Uterus (tissue), 4 donors: ENCODE data around the gene STAT4. TPM values are rescaled to one million over a fixed set of nuclear protein-coding genes. Genes with fewer than 3 reads are reported as not detected.
A peak's percentile ranks its signal among the peaks of the same experiment; 100 is the strongest.

Experiments
- DNase-seq, 2 donors: peaks; one replicate each; pipeline ENCODE4 v3.0.0-alpha.2; 2019 to 2020
- H3K27ac ChIP-seq, 2 donors: fragments of 200-600 bp; sonication (generic); 1 replicate in 1 of 2; 2 replicates in 1 of 2; pipeline ENCODE4 v1.5.1; 2016 to 2018
- H3K27me3 ChIP-seq, 2 donors: fragments of 200-600 bp; sonication (generic); one replicate each; pipeline ENCODE4 v1.5.1; 2018 to 2019; ENCODE audit warnings: control low read depth in 1 of 2
- H3K36me3 ChIP-seq, 2 donors: fragments of 200-600 bp; sonication (generic); one replicate each; pipeline ENCODE4 v1.5.1; 2019; ENCODE audit warnings: control low read depth in 1 of 2
- H3K4me1 ChIP-seq, 2 donors: fragments of 200-600 bp; sonication (generic); one replicate each; pipeline ENCODE4 v1.5.1; 2018 to 2019; ENCODE audit warnings: control low read depth in 1 of 2
- H3K4me3 ChIP-seq, 2 donors: fragments of 200-600 bp; sonication (generic); 1 replicate in 1 of 2; 2 replicates in 1 of 2; pipeline ENCODE4 v1.5.1; 2018 to 2019; ENCODE audit warnings: mild to moderate bottlenecking in 1 of 2
- H3K9me3 ChIP-seq, 2 donors: fragments of 200-600 bp; sonication (generic); one replicate each; pipeline ENCODE4 v1.5.1; 2019; ENCODE audit warnings: control low read depth in 1 of 2
- POLR2A ChIP-seq, 2 donors: fragments of 450-650 bp; IDR thresholded peaks; one replicate each; pipeline ENCODE4 v1.6.1; 2016; ENCODE audit warnings: antibody characterized with exemption in 2 of 2, mild to moderate bottlenecking in 1 of 2, moderate library complexity in 1 of 2
- intact Hi-C: fragments of 100-400 bp; cut with DNase I; formaldehyde crosslinking; loops from one replicate; pipeline ENCODE4 v1.15.1; 2023; ENCODE audit warnings: low total_unique reads
- total RNA-seq, 4 donors: library from RNA; depleted of rRNA in 3 of 4; stranded (reverse); fragments of >200 nt in 3 of 4; gene quantifications; one replicate each; pipeline versions ENCODE4 v1.1.0 to v1.2.4, GENCODE V29; 2014 to 2023
- TF ChIP-seq, protein P1 (sequence below), 4 experiments: fragments of 200-600 bp in 2 of 4; fragments of 450-650 bp in 2 of 4; sonication (generic) in 2 of 4; IDR thresholded peaks; one replicate each; pipeline ENCODE4 v1.5.1; 2016 to 2019; ENCODE audit warnings: antibody characterized with exemption in 4 of 4, mild to moderate bottlenecking in 2 of 4, moderate library complexity in 1 of 4
- donor health status: DM: yes; HTN: yes; CAD: no.

STAT4 gene
- total RNA-seq, 4 donors from 2014 or later, result 0.51 to 4.8 (median 2.3) TPM; not detected in 1

GRCh38 chr2:191012346-191012745 is 138.4 kb downstream of the STAT4 start:
- Histone ChIP-seq H3K4me3 (peak overlapping the region in 1 of 2 donors; percentile 92), H3K36me3 (no peaks in the 10 kb centered on the region), H3K4me1 (peaks cover 0 to 3% of the 10 kb centered on the region in 2 donors), H3K27ac (no peak overlapping the region), H3K9me3 (no peaks in the 10 kb centered on the region), H3K27me3 (no peaks in the 10 kb centered on the region)
- DNase-seq, result no peak
- TF ChIP-seq, protein P1, sequence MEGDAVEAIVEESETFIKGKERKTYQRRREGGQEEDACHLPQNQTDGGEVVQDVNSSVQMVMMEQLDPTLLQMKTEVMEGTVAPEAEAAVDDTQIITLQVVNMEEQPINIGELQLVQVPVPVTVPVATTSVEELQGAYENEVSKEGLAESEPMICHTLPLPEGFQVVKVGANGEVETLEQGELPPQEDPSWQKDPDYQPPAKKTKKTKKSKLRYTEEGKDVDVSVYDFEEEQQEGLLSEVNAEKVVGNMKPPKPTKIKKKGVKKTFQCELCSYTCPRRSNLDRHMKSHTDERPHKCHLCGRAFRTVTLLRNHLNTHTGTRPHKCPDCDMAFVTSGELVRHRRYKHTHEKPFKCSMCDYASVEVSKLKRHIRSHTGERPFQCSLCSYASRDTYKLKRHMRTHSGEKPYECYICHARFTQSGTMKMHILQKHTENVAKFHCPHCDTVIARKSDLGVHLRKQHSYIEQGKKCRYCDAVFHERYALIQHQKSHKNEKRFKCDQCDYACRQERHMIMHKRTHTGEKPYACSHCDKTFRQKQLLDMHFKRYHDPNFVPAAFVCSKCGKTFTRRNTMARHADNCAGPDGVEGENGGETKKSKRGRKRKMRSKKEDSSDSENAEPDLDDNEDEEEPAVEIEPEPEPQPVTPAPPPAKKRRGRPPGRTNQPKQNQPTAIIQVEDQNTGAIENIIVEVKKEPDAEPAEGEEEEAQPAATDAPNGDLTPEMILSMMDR (IDR thresholded peaks at IDR 0.05), result no peak
- TF ChIP-seq POLR2A (IDR thresholded peaks at IDR 0.05), result no peak
- intact Hi-C loops, result no loop called here

GRCh38 chr2:191010887-191011885 is 139.6 kb downstream of the STAT4 start:
- no peak overlapping the region for H3K4me3 ChIP-seq
- H3K36me3 ChIP-seq, result no peaks in the 10 kb centered on the region
- no peak overlapping the region for H3K27ac ChIP-seq
- H3K4me1 ChIP-seq, result peaks cover 0 to 3% of the 10 kb centered on the region in 2 donors
- H3K9me3 ChIP-seq, result no peaks in the 10 kb centered on the region
- intact Hi-C loops, result no loop called here
- TF ChIP-seq POLR2A (IDR thresholded peaks at IDR 0.05), result no peak
- TF ChIP-seq, protein P1 (IDR thresholded peaks at IDR 0.05), result no peak
- H3K27me3 ChIP-seq, result no peaks in the 10 kb centered on the region
- no peak for DNase-seq

DNA sequence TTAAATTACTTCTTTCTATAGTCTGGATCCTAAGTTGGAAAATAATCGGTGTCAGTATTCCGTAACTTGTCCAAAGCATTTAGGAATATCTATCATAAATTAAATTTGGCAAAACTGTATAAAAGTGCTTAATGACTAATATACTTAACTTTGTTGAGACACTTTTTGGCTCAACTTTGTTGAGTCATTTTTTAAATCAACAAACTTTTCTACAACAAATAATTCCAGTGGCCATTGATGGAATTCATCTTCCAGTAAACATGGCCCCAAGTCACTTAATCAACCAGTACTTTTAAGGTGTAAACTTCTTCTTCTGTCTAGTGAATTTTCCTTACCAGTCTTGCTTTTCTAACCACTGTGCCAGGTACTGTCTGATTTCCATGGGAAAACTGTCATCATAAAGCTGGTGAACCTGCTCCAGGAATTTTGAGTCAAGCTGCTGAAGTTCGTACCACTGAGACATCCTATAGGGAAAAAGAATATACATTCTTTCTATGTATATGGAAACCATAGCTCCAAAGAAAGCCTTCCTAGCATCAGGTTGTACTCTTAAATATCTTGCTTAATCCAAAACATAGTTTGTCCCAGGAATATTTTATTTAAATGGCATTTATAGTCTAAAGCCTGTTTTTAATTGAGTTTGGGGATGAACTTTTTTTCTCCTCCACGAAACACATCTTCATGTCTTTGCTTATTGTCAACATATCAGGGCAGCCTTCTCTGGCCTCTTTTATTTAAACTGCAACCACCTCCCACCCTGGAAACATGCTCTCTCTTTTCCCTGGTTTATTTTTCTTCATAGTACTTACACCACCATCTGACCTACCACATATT is 141.0 kb downstream of the STAT4 start:
- Histone ChIP-seq H3K4me1 (peaks cover 0 to 3% of the 10 kb centered on the region in 2 donors), H3K36me3 (no peaks in the 10 kb centered on the region), H3K27me3 (no peaks in the 10 kb centered on the region), H3K4me3 (no peak overlapping the region), H3K27ac (no peak overlapping the region), H3K9me3 (no peaks in the 10 kb centered on the region)
- TF ChIP-seq, protein P1 (IDR thresholded peaks at IDR 0.05), result no peak
- TF ChIP-seq POLR2A (IDR thresholded peaks at IDR 0.05), result no peak
- intact Hi-C loops, result no loop called here
- no peak for DNase-seq

- TF ChIP-seq POLR2A (IDR thresholded peaks at IDR 0.05), result no peak
- TF ChIP-seq, protein P1 (IDR thresholded peaks at IDR 0.05), result no peak
- no peak for DNase-seq
- Histone ChIP-seq H3K4me1 (peaks cover 0 to 3% of the 10 kb centered on the region in 2 donors), H3K36me3 (no peaks in the 10 kb centered on the region), H3K27ac (no peak overlapping the region), H3K27me3 (no peaks in the 10 kb centered on the region), H3K9me3 (no peaks in the 10 kb centered on the region), H3K4me3 (no peak overlapping the region)
- intact Hi-C loops, result no loop called here
Measured at GRCh38 chr2:191008286-191008685, 142.5 kb downstream of the STAT4 start.
